Osteoblast (primary cell): ENCODE measurements around the gene CAMTA1. TPM values are rescaled to one million over a fixed set of nuclear protein-coding genes. Genes with fewer than 3 reads are reported as not detected.

ENCODE experiments used
- DNase-seq: peaks from one replicate; pipeline ENCODE4 v3.0.0; 2011; ENCODE audit warnings: low spot score, mixed read lengths; ENCODE audit not compliant: insufficient read length; ENCODE audit errors: missing footprints
- H2AFZ ChIP-seq: 2 replicates; pipeline ENCODE4 v1.6.0; 2011; ENCODE audit warnings: mild to moderate bottlenecking, low read length
- H3K27ac ChIP-seq: 2 replicates; pipeline ENCODE4 v1.5.1; 2011; ENCODE audit warnings: mild to moderate bottlenecking, low read depth, low read length, moderate library complexity
- H3K27me3 ChIP-seq: 2 replicates; pipeline ENCODE4 v1.6.0; 2012; ENCODE audit warnings: mild to moderate bottlenecking, control low read depth, inconsistent platforms, low read length, moderate library complexity; ENCODE audit not compliant: insufficient read depth
- H3K36me3 ChIP-seq: 2 replicates; pipeline ENCODE4 v1.5.1; 2011; ENCODE audit warnings: mild to moderate bottlenecking, low read length, control low read depth, moderate library complexity; ENCODE audit not compliant: insufficient read depth
- H3K4me1 ChIP-seq: 2 replicates; pipeline ENCODE4 v1.5.1; 2011; ENCODE audit warnings: mild to moderate bottlenecking, low read length, control low read depth, moderate library complexity; ENCODE audit not compliant: insufficient read depth
- H3K4me2 ChIP-seq: 2 replicates; pipeline ENCODE4 v1.6.0; 2011; ENCODE audit warnings: mild to moderate bottlenecking, low read length; ENCODE audit not compliant: insufficient read depth
- H3K4me3 ChIP-seq: fragments of 200-600 bp; sonication (generic); 3 replicates; pipeline ENCODE4 v1.5.1; 2012; ENCODE audit warnings: mild to moderate bottlenecking, low read length, inconsistent platforms; ENCODE audit not compliant: insufficient read depth
- H3K79me2 ChIP-seq: 2 replicates; pipeline ENCODE4 v1.6.0; 2012; ENCODE audit warnings: mild to moderate bottlenecking, low read length, control low read depth, inconsistent platforms; ENCODE audit not compliant: insufficient read depth
- H3K9me3 ChIP-seq: 2 replicates; pipeline ENCODE4 v1.5.1; 2011; ENCODE audit warnings: low read depth, low read length, control low read depth
- H4K20me1 ChIP-seq: 2 replicates; pipeline ENCODE4 v1.6.0; 2012; ENCODE audit warnings: mild to moderate bottlenecking, low read length, control low read depth; ENCODE audit not compliant: insufficient read depth
- total RNA-seq: library from RNA; depleted of rRNA; stranded (reverse); fragments of >200 nt; gene quantifications from 2 replicates; pipeline ENCODE4 v1.2.3, GENCODE V29; 2012
- TF ChIP-seq, protein P1 (sequence below): IDR thresholded peaks from 2 replicates; pipeline ENCODE4 v1.5.1; 2011; ENCODE audit warnings: mild to moderate bottlenecking, low read depth, low read length, moderate library complexity; ENCODE audit errors: extremely low read depth

The CAMTA1 gene
- total RNA-seq, 1 donor = 47.4 TPM

- no peaks in the 10 kb centered on the region for H3K9me3 ChIP-seq
- DNase-seq = no peak
- TF ChIP-seq, protein P1, sequence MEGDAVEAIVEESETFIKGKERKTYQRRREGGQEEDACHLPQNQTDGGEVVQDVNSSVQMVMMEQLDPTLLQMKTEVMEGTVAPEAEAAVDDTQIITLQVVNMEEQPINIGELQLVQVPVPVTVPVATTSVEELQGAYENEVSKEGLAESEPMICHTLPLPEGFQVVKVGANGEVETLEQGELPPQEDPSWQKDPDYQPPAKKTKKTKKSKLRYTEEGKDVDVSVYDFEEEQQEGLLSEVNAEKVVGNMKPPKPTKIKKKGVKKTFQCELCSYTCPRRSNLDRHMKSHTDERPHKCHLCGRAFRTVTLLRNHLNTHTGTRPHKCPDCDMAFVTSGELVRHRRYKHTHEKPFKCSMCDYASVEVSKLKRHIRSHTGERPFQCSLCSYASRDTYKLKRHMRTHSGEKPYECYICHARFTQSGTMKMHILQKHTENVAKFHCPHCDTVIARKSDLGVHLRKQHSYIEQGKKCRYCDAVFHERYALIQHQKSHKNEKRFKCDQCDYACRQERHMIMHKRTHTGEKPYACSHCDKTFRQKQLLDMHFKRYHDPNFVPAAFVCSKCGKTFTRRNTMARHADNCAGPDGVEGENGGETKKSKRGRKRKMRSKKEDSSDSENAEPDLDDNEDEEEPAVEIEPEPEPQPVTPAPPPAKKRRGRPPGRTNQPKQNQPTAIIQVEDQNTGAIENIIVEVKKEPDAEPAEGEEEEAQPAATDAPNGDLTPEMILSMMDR = no peak
- no peak overlapping the region for H2AFZ ChIP-seq
- H3K36me3 ChIP-seq = no peaks in the 10 kb centered on the region
- H3K4me2 ChIP-seq = no peak overlapping the region
- H3K27me3 ChIP-seq = peaks cover 12% of the 10 kb centered on the region
- H3K79me2 ChIP-seq = no peaks in the 10 kb centered on the region
- H3K4me3 ChIP-seq = no peak overlapping the region
- no peak overlapping the region for H3K27ac ChIP-seq
- no peaks in the 10 kb centered on the region for H4K20me1 ChIP-seq
- H3K4me1 ChIP-seq = peaks cover 8% of the 10 kb centered on the region
Observed at GRCh38 chr1:6923955-6924881, 139.0 kb downstream of the CAMTA1 start.

GRCh38 chr1:6924891-6925290, 139.6 kb downstream of the CAMTA1 start:
- no peak overlapping the region for H3K27ac ChIP-seq
- DNase-seq = peak; percentile 29
- H3K4me2 ChIP-seq = no peak overlapping the region
- peaks cover 12% of the 10 kb centered on the region for H3K27me3 ChIP-seq
- H3K4me1 ChIP-seq = peaks cover 8% of the 10 kb centered on the region
- H2AFZ ChIP-seq = no peak overlapping the region
- H3K36me3 ChIP-seq = no peaks in the 10 kb centered on the region
- H3K9me3 ChIP-seq = no peaks in the 10 kb centered on the region
- TF ChIP-seq, protein P1 = no peak
- H3K4me3 ChIP-seq = no peak overlapping the region
- no peaks in the 10 kb centered on the region for H4K20me1 ChIP-seq
- no peaks in the 10 kb centered on the region for H3K79me2 ChIP-seq

DNA sequence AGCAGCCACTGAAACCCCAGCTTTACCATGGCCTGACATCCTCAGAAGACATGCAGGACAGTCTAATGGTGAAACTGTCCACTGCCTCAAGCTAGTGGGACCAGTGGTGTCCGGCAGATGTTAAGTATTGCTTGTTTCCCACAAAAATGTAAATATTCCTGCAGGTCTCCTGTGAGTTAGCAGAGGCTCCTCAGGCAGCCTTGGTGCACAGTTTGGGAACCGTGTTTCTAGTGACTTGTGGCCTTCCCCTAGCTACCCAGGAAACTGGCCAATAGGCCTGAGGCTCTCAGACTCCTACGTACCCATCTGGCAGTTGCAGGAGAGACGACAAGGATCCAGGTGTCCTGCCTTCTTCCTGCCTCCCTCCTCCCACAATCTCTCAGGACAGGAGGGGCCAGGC, 142.4 kb downstream of the CAMTA1 start:
- Histone ChIP-seq H3K4me2 (no peak overlapping the region), H3K4me3 (no peak overlapping the region), H3K9me3 (no peaks in the 10 kb centered on the region), H3K36me3 (no peaks in the 10 kb centered on the region), H4K20me1 (no peaks in the 10 kb centered on the region), H3K27me3 (peaks cover 12% of the 10 kb centered on the region), H3K79me2 (no peaks in the 10 kb centered on the region), H3K4me1 (peaks cover 3% of the 10 kb centered on the region), H3K27ac (no peak overlapping the region), H2AFZ (no peak overlapping the region)
- TF ChIP-seq, protein P1 = no peak
- no peak for DNase-seq

DNA sequence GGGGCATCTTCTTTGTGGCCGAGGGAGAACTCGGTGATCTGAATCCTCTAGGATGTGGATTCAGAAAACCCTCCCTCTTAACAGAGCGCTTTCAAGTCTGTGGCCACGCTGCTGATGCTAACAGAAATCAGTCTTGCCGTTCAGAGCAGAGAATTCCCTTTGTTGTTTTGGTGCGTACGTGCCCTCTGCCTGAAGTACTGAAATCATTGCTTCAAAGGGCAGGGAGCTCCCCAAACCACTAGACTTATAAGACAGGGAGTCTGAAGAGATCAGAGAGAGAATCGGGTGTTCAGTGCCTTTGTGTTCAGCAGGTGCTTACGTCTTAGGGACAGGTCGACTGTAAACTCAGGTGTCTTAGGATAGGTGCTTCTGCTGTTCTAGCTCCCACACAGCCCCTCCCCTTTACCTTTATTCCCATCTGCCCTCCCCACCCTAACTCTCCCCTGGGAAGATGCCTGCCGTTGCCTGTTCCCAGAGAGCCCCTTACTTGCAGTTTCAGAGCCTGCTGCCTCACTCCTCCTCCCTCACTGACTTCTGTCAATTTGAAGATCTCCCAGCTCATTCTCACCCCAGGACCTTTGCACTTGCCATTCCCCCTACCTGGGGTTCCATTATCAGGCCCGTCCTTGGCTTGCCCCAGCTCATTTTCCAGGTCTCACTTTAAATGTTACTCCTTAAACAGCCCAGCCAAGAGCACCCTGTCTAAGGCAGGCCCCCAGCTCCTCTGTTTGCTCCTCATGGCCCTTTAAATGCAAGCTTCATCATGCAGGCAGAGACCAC, 143.0 kb downstream of the CAMTA1 start:
- no peaks in the 10 kb centered on the region for H3K4me1 ChIP-seq
- H4K20me1 ChIP-seq = no peaks in the 10 kb centered on the region
- no peak overlapping the region for H3K27ac ChIP-seq
- H2AFZ ChIP-seq = no peak overlapping the region
- H3K4me2 ChIP-seq = no peak overlapping the region
- no peak overlapping the region for H3K4me3 ChIP-seq
- no peak for DNase-seq
- no peaks in the 10 kb centered on the region for H3K79me2 ChIP-seq
- H3K36me3 ChIP-seq = no peaks in the 10 kb centered on the region
- peaks cover 12% of the 10 kb centered on the region for H3K27me3 ChIP-seq
- H3K9me3 ChIP-seq = no peaks in the 10 kb centered on the region
- TF ChIP-seq, protein P1 = no peak
